Kidney glomerular epithelial cell (primary cell): ENCODE measurements around the gene ZBTB4.
"Not testable (repeated sequence)": the region's sequence is repeated elsewhere in the genome, so short reads cannot be mapped to it uniquely, and the experiment has no call there.

Experiments used
- DNase-seq: peaks from one replicate; lab custom pipeline; 2025; lab: John Stamatoyannopoulos, UW

The ZBTB4 gene

GRCh38 chr17:7495906-7496434 lies 16.5 kb upstream of the ZBTB4 start:
- no peak for DNase-seq

GRCh38 chr17:7493941-7494340 lies 14.5 kb upstream of the ZBTB4 start:
- no peak for DNase-seq

GRCh38 chr17:7491583-7491982 lies 12.2 kb upstream of the ZBTB4 start:
- no peak for DNase-seq

- DNase-seq, result no peak
These were observed 10.7 kb upstream of the ZBTB4 start for GRCh38 chr17:7490144-7490543.

GRCh38 chr17:7486181-7486580 lies 6.8 kb upstream of the ZBTB4 start:
- no peak for DNase-seq

- DNase-seq, result no peak
These were observed 5.5 kb upstream of the ZBTB4 start for GRCh38 chr17:7484919-7485377.

- DNase-seq, result peak; percentile 99
These were observed 4.9 kb upstream of the ZBTB4 start, which contains the start of gene POLR2A for GRCh38 chr17:7484067-7484918. POLR2A (plus strand) TSS chr17:7484366.

GRCh38 chr17:7483255-7484066 lies 4.0 kb upstream of the ZBTB4 start:
- DNase-seq, result peak; percentile 99

GRCh38 chr17:7482742-7483088 lies 3.3 kb upstream of the ZBTB4 start:
- not testable (repeated sequence) for DNase-seq

GRCh38 chr17:7481842-7482741 lies 2.7 kb upstream of the ZBTB4 start:
- not testable (repeated sequence) for DNase-seq

- not testable (repeated sequence) for DNase-seq
These were observed 1.8 kb upstream of the ZBTB4 start, which contains the start of gene SLC35G6 for GRCh38 chr17:7481275-7481674. SLC35G6 (plus strand) TSS chr17:7481446; CDS start chr17:7481517, 71 bp downstream.

- DNase-seq, result no peak
These were observed 606 bp upstream of the ZBTB4 start for GRCh38 chr17:7480089-7480384.

- peak; percentile 18 for DNase-seq
These were observed 887 bp downstream of the ZBTB4 start for GRCh38 chr17:7478276-7479212.

- DNase-seq, result peak; percentile 45
These were observed 1.8 kb downstream of the ZBTB4 start for GRCh38 chr17:7477392-7478275.

GRCh38 chr17:7476951-7477350 lies 2.5 kb downstream of the ZBTB4 start:
- no peak for DNase-seq

- peak; percentile 40 for DNase-seq
These were observed 2.9 kb downstream of the ZBTB4 start for GRCh38 chr17:7476494-7476893.

GRCh38 chr17:7475764-7476422 lies 3.5 kb downstream of the ZBTB4 start:
- DNase-seq, result no peak

GRCh38 chr17:7474767-7475166 lies 4.7 kb downstream of the ZBTB4 start:
- DNase-seq, result not testable (repeated sequence)

GRCh38 chr17:7471729-7472128 lies 7.7 kb downstream of the ZBTB4 start:
- DNase-seq, result no peak
